Activated naive CD8-positive, alpha-beta T cell treated with anti-CD3 and anti-CD28 coated beads, Interleukin-2, amount 50 U/mL, for 24 hours (primary cell): ENCODE data around the gene FRMD4B.

Experiments used
- ATAC-seq: fragments of 150-1000 bp; cut with Tn5 transposase; one replicate; pipeline ENCODE4 v1.10.0; 2021
- DNase-seq: peaks from one replicate; pipeline ENCODE4 v3.0.0; 2021
- H3K27ac Mint-ChIP-seq: one replicate; pipeline ENCODE4 v1.8.0; 2021; ENCODE audit warnings: mild to moderate bottlenecking, mixed read lengths
- H3K27me3 Mint-ChIP-seq: one replicate; pipeline ENCODE4 v1.8.0; 2021; ENCODE audit warnings: mixed read lengths
- H3K36me3 Mint-ChIP-seq: one replicate; pipeline ENCODE4 v1.8.0; 2021; ENCODE audit warnings: low read depth, mixed read lengths
- H3K4me1 Mint-ChIP-seq: one replicate; pipeline ENCODE4 v1.8.0; 2021; ENCODE audit warnings: mixed read lengths
- H3K4me3 Mint-ChIP-seq: one replicate; pipeline ENCODE4 v1.8.0; 2021; ENCODE audit warnings: mild to moderate bottlenecking, moderate library complexity, mixed read lengths
- H3K9me3 Mint-ChIP-seq: one replicate; pipeline ENCODE4 v1.8.0; 2021; ENCODE audit warnings: mixed read lengths

Gene FRMD4B

DNA sequence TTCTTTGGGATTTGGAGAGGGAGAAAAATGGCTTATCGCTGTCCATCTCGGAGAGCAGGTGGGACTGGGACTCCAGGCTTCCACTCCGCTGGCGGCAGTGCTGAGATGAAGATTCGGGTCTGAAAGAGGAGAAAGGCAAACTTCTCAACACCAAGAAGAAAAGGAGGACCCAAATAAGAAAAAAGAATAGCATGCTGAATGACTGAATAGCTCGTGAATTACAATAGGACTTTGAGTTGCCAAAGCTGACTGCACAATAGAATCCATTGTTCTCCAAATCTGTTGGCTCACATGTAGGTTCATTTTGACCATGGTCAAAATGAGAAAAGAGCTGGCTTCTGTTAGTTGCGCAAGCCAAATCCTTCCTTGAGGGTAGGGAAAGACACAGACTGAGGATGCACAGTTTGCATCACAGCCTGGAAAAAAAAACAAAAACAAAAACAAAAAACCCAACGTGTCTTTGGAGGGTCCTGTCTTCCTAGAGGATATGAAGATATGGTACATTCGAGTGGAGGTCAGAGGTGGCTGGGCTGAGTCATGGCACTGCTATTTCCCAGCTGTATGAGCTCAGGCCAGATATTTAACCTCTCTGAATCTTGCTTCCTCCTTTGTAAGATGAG, 204.2 kb downstream of the FRMD4B start:
- no peak overlapping the region for H3K4me3 Mint-ChIP-seq
- peaks cover 22% of the 10 kb centered on the region for H3K36me3 Mint-ChIP-seq
- H3K27ac Mint-ChIP-seq, result no peak overlapping the region
- no peak for DNase-seq
- peaks cover 13% of the 10 kb centered on the region for H3K4me1 Mint-ChIP-seq
- ATAC-seq, result no peak
- no peaks in the 10 kb centered on the region for H3K9me3 Mint-ChIP-seq
- H3K27me3 Mint-ChIP-seq, result no peaks in the 10 kb centered on the region

DNA sequence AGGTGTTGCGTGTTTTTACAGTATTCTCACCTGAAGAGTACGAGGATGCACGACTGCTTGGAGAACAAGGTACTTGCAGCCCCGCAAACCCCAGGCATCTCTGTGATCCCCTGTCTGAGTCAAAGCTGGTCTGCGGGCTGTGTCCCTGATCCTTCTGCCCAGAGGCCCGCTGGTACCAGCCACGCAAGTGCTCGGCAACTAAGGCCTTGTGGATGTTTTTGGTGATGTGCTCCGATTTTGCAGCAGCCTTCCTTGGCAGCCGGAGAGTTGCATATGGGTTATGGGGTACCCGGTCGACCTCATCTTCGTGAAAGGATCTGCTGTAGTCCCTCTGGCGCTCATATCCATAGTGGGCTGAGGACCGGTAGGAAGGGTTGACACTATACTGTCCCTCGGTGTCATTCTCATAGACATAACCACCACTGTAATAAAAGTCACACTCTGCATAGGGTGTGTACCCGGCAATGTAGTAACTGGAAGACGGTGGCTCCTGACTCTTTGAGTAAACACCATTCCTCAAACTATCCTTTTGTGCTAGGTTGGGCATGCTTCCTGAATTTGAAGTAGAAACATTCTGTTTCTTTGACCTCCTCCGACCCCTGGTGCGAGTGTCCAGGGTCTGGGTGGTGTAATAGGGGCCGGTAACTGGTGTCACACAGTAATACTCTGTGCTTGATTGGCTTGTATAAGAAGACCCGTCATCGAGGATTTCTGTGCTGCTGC, 204.9 kb downstream of the FRMD4B start:
- DNase-seq (no peak), ATAC-seq (no peak)
- Mint-ChIP-seq H3K36me3 (peaks cover 22% of the 10 kb centered on the region), H3K4me1 (peaks cover 13% of the 10 kb centered on the region), H3K9me3 (no peaks in the 10 kb centered on the region), H3K27me3 (no peaks in the 10 kb centered on the region), H3K27ac (no peak overlapping the region), H3K4me3 (no peak overlapping the region)

DNA sequence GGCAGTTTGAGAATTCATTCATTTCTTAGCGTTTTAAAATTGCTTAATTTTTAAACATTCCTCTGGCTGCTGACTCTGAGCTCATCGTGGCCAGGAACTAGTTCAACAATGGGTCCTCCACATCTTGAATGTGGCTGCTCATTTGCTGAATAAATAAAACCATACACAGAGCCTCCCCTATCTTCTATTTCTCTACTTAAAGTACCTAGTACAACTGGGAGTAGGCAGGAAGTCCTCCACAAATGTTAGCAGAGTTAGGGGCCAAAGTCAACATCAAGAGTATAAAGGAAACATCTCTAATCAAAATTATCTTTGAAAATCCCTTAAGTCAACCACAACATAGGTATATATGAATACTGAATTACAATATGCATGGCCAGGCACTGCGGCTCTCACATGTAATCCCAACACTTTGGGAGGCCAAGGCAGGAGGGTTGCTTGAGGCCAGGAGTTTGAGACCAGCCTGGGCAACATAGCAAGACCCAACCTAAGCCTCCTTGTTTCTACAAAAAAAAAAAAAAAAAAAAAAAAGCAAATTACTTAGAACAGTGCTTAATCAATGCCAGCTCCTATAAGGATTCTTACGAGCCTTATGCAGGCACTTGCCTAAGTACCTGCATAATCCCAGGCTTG, 206.0 kb downstream of the FRMD4B start:
- Mint-ChIP-seq H3K4me1 (peaks cover 15% of the 10 kb centered on the region), H3K27me3 (no peaks in the 10 kb centered on the region), H3K9me3 (no peaks in the 10 kb centered on the region), H3K4me3 (no peak overlapping the region), H3K27ac (no peak overlapping the region), H3K36me3 (peaks cover 21% of the 10 kb centered on the region)
- ATAC-seq (no peak), DNase-seq (no peak)

DNA sequence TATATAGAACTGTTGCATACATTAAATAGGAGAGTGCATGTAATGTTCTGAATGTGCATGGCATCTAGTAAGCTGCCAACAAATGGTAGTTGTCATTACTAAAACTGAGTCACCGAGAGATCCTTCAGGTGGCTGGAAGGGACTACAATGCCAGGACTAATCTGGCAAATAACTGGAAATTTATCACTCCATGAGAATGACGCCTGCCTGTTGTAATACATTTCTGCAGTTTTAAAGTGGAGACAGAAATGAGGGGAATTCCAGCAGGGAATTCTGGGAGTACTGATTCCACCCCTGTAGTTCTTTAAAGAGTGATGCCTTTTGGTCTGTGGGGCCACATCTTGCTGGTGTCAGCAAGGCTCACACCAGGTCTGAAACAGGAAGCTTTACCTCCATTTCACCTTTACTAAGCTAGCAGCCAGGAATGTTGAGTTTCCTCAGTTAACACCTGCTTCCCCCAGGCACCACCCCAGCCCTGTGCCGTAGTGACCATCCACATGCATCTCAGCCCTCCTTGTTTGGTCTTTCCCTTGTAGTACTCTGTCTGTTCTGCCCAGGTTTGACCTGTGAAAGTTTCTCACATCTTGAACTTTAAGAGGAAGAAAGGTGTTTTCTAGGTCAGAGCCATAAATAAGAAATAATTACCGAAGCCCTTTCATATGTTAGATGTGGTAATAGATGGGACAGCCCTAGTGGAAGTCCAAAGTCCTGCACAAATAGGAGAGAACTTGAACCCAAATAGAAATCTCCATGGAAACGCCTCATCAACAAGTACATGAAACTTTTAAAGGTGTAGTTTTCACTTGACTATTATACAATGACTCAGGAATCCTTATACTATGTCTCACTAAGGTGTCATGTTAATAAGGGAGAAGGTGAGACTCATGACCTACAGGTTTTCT, 206.8 kb downstream of the FRMD4B start:
- H3K4me3 Mint-ChIP-seq, result no peak overlapping the region
- ATAC-seq (peak; percentile 10), DNase-seq (no peak)
- no peaks in the 10 kb centered on the region for H3K9me3 Mint-ChIP-seq
- H3K36me3 Mint-ChIP-seq, result peaks cover 21% of the 10 kb centered on the region
- no peak overlapping the region for H3K27ac Mint-ChIP-seq
- no peaks in the 10 kb centered on the region for H3K27me3 Mint-ChIP-seq
- H3K4me1 Mint-ChIP-seq, result peaks cover 15% of the 10 kb centered on the region

DNA sequence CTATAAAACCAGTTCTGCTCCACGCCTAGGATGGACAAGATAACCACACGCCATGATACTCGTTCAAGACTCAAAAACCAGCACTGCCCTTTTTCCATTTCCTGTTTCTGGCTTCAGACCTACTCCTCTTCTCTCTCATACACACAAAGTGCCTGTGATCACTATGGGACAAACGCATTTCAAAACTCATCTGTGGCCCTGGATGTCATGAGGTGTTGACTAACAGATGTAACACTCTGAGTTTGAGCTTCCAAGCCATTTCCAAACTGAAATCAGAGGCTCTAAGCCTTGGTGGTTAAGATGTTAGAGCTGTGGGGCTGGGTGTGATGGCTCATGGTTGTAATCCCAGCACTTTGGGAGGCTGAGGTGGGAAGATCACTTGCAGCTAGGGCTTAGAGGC, 207.8 kb downstream of the FRMD4B start:
- ATAC-seq, result no peak
- Mint-ChIP-seq H3K4me3 (no peak overlapping the region), H3K36me3 (peaks cover 20% of the 10 kb centered on the region), H3K4me1 (peaks cover 15% of the 10 kb centered on the region), H3K9me3 (no peaks in the 10 kb centered on the region), H3K27ac (no peak overlapping the region), H3K27me3 (no peaks in the 10 kb centered on the region)
- no peak for DNase-seq

DNA sequence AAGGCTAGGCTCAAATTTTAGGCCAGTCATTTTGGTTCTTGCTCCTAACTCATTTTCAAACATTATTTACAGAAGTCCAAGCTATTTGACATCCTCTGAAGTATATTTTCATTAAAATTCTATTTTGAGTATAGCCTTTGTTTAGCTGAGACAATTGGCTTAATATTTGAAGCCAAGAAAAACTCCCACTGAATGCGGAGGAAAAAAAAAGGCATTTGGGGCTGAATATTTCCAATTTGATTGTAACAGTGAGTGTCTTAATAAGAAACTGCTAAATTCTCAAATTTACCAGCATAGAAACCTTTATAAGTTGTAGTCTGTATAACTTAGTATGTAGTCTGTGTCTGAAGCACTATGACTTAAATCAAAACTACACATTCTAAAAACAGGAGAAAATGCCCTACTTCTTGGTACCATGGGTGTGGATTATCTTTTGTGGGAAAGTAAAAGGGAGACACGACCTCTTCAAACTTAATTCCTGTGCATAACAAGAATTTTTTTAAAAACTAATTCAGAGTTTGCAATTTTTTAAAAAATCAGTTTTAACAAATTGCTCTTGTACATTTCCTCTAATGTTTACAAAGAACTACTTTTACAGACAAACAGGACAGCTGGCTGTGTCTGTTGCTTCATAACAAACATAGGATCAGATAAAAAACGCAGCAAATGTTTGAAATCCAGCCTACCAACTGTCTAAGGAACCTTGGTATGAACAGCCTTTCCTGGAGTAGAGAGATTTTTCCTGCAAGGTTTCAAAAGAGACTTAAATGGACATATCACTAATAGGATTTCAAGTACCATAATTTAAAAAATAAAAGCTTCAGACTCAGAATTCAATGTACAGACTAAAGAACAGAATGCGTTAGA, 210.8 kb downstream of the FRMD4B start:
- Mint-ChIP-seq H3K27ac (no peak overlapping the region), H3K4me1 (peaks cover 12% of the 10 kb centered on the region), H3K27me3 (no peaks in the 10 kb centered on the region), H3K4me3 (no peak overlapping the region), H3K36me3 (peaks cover 5% of the 10 kb centered on the region), H3K9me3 (no peaks in the 10 kb centered on the region)
- DNase-seq (no peak), ATAC-seq (no peak)

DNA sequence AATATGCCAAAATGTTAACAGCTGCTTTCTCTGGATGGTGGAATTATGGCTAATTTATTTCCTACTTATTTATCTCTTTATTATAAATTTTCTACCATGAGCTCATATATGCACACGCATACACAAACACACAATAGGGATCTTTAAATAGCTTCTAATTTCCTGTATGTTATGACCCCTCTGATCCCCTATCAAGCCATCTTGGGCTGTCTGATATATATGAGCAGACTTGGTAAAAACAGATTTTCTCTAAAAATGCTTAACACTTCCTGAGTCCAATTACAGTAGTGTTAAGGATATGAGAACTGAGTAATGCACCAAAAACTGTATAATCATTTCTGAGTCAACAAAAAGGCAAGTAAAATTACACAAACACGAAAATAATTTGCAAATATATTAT, 211.4 kb downstream of the FRMD4B start:
- H3K27ac Mint-ChIP-seq, result no peak overlapping the region
- H3K9me3 Mint-ChIP-seq, result no peaks in the 10 kb centered on the region
- no peak overlapping the region for H3K4me3 Mint-ChIP-seq
- ATAC-seq (no peak), DNase-seq (no peak)
- peaks cover 8% of the 10 kb centered on the region for H3K4me1 Mint-ChIP-seq
- peaks cover 5% of the 10 kb centered on the region for H3K36me3 Mint-ChIP-seq
- no peaks in the 10 kb centered on the region for H3K27me3 Mint-ChIP-seq

DNA sequence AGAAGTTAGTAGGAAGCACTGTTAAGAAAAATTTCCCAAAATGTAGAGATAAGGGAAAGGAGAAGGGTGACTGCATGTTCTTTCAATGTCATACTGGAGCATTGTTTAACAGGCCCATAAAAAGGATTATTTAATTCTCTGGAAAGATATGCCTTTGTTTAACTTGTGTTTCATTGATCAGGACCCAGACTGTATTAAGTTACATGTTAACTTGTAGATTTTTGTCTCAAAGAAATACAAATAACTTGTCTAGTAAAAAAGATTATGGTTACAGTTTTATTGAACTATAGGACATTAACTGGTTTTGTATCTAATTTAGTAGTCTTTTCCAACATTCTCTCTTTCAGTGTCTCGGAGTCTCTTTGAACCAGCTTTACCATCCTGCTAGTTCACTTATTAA, 213.8 kb downstream of the FRMD4B start:
- DNase-seq (no peak), ATAC-seq (no peak)
- H3K9me3 Mint-ChIP-seq, result no peaks in the 10 kb centered on the region
- H3K27ac Mint-ChIP-seq, result no peak overlapping the region
- no peaks in the 10 kb centered on the region for H3K27me3 Mint-ChIP-seq
- no peak overlapping the region for H3K4me3 Mint-ChIP-seq
- peaks cover 2% of the 10 kb centered on the region for H3K4me1 Mint-ChIP-seq
- peaks cover 5% of the 10 kb centered on the region for H3K36me3 Mint-ChIP-seq

DNA sequence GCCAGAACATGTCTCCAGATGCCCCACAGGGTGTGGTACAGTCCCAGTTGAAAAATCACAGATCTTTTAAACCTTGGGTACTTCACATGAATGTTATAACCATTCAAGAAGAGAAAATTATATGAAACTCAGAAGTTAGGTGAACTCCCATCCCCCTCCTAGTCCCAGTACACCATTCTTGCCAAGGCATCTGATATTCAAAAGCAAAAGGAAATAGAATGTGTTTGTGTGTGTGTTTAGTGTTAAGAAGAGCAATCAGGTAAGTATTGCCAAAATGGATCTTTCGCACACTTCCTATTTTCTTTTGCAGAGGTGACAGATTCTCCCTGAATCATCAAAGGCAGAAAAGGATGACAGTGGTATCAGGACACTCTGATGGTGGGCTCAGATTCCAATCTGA, 219.4 kb downstream of the FRMD4B start:
- Mint-ChIP-seq H3K4me1 (peaks cover 4% of the 10 kb centered on the region), H3K27me3 (no peaks in the 10 kb centered on the region), H3K27ac (peak overlapping the region; percentile 44), H3K4me3 (no peak overlapping the region), H3K9me3 (no peaks in the 10 kb centered on the region), H3K36me3 (peaks cover 2% of the 10 kb centered on the region)
- no peak for ATAC-seq
- no peak for DNase-seq

DNA sequence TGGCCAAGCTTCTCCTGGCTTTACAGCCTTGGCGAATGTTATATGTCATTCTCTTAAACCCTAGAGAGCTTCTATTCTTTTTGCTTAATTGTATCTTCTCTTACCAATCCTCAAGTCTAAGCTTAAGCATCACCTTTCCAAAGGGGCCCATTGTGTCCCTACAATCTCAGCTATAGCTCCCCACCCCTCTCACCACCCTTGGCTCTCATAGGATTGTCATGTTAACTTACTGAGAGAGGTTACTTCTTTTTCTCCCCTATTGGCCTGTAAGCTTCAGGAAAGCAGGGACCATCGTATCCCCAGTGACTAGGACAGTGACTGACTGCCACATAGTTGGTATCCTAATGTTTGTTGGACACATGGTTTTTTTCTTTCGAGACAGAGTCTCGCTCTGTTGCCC, 220.1 kb downstream of the FRMD4B start:
- DNase-seq (no peak), ATAC-seq (no peak)
- H3K4me1 Mint-ChIP-seq, result peaks cover 7% of the 10 kb centered on the region
- no peaks in the 10 kb centered on the region for H3K9me3 Mint-ChIP-seq
- H3K27ac Mint-ChIP-seq, result no peak overlapping the region
- H3K27me3 Mint-ChIP-seq, result no peaks in the 10 kb centered on the region
- no peak overlapping the region for H3K4me3 Mint-ChIP-seq
- H3K36me3 Mint-ChIP-seq, result no peaks in the 10 kb centered on the region

DNA sequence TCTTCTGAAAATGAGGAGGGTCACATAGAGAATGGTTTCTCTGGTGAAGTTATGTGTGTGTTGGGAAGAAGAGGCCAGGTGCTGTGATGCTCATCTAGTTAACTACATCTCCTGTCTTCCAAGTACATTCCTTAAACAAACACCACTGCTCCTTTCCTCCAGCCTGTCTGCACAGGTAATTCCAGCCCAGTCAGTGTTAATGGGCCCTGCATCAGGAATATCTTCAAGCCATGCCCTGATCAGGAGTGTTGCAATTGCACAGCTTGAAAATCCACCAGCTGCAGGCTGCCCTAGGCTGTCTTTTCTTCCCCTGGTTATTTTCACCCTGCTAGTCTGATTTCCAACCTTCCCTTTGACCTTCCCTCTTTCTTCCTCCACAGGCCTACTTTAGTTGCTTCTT, 221.6 kb downstream of the FRMD4B start:
- ATAC-seq (no peak), DNase-seq (no peak)
- H3K36me3 Mint-ChIP-seq, result no peaks in the 10 kb centered on the region
- H3K27ac Mint-ChIP-seq, result no peak overlapping the region
- H3K9me3 Mint-ChIP-seq, result no peaks in the 10 kb centered on the region
- H3K4me3 Mint-ChIP-seq, result no peak overlapping the region
- H3K27me3 Mint-ChIP-seq, result no peaks in the 10 kb centered on the region
- peaks cover 17% of the 10 kb centered on the region for H3K4me1 Mint-ChIP-seq

DNA sequence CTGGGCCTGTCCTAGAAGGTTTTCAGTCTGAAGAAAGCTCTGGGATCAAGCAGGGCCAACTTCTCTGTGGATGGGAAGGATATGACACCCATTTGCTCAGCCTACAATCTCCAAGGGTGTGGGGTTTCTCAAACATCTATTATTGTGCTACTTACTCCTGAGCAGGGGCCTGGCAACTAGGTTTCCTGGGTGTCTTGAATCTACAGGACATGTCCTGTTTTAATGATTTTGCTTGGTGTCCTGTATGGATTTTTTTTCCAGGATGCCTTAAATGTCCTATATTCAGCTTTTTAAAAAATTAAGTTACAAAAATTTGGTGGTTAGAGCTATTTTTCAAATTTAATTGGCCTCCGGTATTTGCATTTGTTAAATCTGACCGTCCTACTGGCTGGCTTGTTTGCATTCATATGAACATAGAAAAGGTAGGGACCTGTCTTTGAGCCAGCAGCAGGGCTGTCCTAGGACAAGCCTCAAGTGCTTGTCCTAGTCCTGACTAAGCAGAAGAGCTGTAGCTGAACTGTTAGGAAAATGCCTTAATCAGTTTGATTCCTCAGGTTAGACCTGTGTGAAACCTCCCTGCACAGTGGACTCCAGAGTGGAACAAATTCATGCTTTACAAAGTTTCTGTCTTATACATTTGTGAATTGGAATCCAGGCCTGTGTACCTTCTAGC, 223.4 kb downstream of the FRMD4B start:
- ATAC-seq (no peak), DNase-seq (no peak)
- H3K27ac Mint-ChIP-seq, result no peak overlapping the region
- no peak overlapping the region for H3K4me3 Mint-ChIP-seq
- peaks cover 17% of the 10 kb centered on the region for H3K4me1 Mint-ChIP-seq
- H3K36me3 Mint-ChIP-seq, result no peaks in the 10 kb centered on the region
- H3K27me3 Mint-ChIP-seq, result no peaks in the 10 kb centered on the region
- H3K9me3 Mint-ChIP-seq, result no peaks in the 10 kb centered on the region

DNA sequence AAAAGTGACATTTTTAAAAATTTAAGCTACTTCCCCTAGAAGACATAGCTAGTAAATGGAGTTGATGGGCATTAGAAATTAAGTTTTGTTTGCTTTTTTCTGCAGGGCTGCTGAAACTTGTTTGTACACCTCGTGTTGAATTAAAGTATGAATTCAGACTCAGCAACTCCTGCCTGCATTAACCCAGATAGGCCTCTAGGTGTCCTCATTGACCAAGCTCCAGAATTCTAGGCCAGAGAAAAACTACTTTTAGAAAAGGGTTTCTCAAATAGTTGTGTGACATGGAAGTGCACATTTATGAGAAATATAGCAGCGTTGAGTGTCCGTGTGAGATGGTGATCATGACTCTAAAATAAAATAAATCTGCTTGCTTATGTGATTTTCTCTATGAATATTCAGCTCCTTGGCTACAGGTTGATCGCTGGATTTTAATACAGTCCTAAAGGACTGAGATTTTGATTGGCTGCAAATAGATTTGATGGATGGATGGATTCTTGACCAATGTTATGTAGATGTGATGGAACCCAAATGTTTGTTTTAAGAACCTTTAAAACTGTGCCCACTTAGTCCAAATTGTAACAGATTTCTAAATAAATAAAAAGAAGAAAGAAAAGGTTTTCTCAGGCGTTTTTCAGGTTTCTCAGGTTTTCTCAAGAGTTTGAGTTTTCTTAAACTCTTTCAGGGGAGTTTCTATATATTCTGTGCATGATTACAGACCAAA, 224.1 kb downstream of the FRMD4B start:
- DNase-seq (peak; percentile 23), ATAC-seq (no peak)
- Mint-ChIP-seq H3K4me1 (peaks cover 17% of the 10 kb centered on the region), H3K36me3 (no peaks in the 10 kb centered on the region), H3K4me3 (no peak overlapping the region), H3K27me3 (no peaks in the 10 kb centered on the region), H3K9me3 (no peaks in the 10 kb centered on the region), H3K27ac (no peak overlapping the region)
